Smooth muscle cell (in vitro differentiated cells): Measurements from ENCODE around the gene SLC1A2. TPM values are rescaled to one million over a fixed set of nuclear protein-coding genes. Genes with fewer than 3 reads are reported as not detected.
A peak's percentile ranks its signal among the peaks of the same experiment; 100 is the strongest.

Experiments used
- DNase-seq: peaks from one replicate; lab custom pipeline; 2025; ENCODE audit not compliant: unreplicated experiment; lab: John Stamatoyannopoulos, UW
- H2AFZ ChIP-seq: fragments of 200-600 bp; sonication (generic); 2 replicates; pipeline ENCODE4 v1.6.0; 2016; ENCODE audit warnings: antibody characterized with exemption, low read depth, mild to moderate bottlenecking
- H3F3A ChIP-seq: fragments of 200-600 bp; sonication (generic); 2 replicates; pipeline ENCODE4 v1.6.0; 2017; ENCODE audit warnings: antibody characterized with exemption, low read depth
- H3K27ac ChIP-seq: fragments of 200-600 bp; sonication (generic); 2 replicates; pipeline ENCODE4 v1.5.1; 2016; ENCODE audit warnings: low read depth, mild to moderate bottlenecking
- H3K27me3 ChIP-seq: fragments of 200-600 bp; sonication (generic); 2 replicates; pipeline ENCODE4 v1.6.1; 2016; ENCODE audit warnings: low read depth, mild to moderate bottlenecking
- H3K36me3 ChIP-seq: fragments of 200-600 bp; sonication (generic); 2 replicates; pipeline ENCODE4 v1.5.1; 2016; ENCODE audit warnings: low read depth
- H3K4me1 ChIP-seq: fragments of 200-600 bp; sonication (generic); 2 replicates; pipeline ENCODE4 v1.5.1; 2016; ENCODE audit warnings: low read depth
- H3K4me2 ChIP-seq: fragments of 200-600 bp; sonication (generic); 2 replicates; pipeline ENCODE4 v1.6.0; 2016; ENCODE audit warnings: mild to moderate bottlenecking
- H3K4me3 ChIP-seq: fragments of 200-600 bp; sonication (generic); 2 replicates; pipeline ENCODE4 v1.5.1; 2016; ENCODE audit warnings: mild to moderate bottlenecking
- H3K79me2 ChIP-seq: fragments of 200-600 bp; sonication (generic); 2 replicates; pipeline ENCODE4 v1.6.0; 2016; ENCODE audit warnings: low read depth, mild to moderate bottlenecking
- H3K9ac ChIP-seq: fragments of 200-600 bp; sonication (generic); 2 replicates; pipeline ENCODE4 v1.6.0; 2016; ENCODE audit warnings: low read depth
- H3K9me3 ChIP-seq: fragments of 200-600 bp; sonication (generic); replicated peaks from 2 replicates; pipeline ENCODE4 v1.5.1; 2016; ENCODE audit warnings: low read depth
- H4K20me1 ChIP-seq: fragments of 200-600 bp; sonication (generic); 2 replicates; pipeline ENCODE4 v1.6.0; 2016; ENCODE audit warnings: low read depth
- CTCF ChIP-seq: fragments of 200-600 bp; sonication (generic); IDR thresholded peaks from 2 replicates; pipeline ENCODE4 v1.5.1; 2017; ENCODE audit warnings: borderline replicate concordance, mild to moderate bottlenecking, antibody characterized with exemption; ENCODE audit not compliant: insufficient read depth, poor library complexity, severe bottlenecking
- WGBS: methylation state at CpG from one replicate; pipeline ENCODE4 v1.1.7; 2016; ENCODE audit warnings: low lambda C conversion rate; 5-methylcytosine and 5-hydroxymethylcytosine counted together
- polyA plus RNA-seq: library from polyadenylated mRNA; unstranded; fragments of >200 nt; fragmentation: Nextera tagmentation; extraction: Ambion mirVana; gene quantifications from 2 replicates; pipeline ENCODE4 v1.2.1, GENCODE V29; 2016
- total RNA-seq: library from RNA; depleted of rRNA; stranded (reverse); fragments of >200 nt; gene quantifications from 2 replicates; pipeline ENCODE4 v1.2.3, GENCODE V29; 2014

The SLC1A2 gene
- total and polyA plus RNA-seq, 2 experiments from 2014 or later = 3.6 TPM; not detected in 1

- H3K27me3 ChIP-seq = no peaks in the 10 kb centered on the region
- no peaks in the 10 kb centered on the region for H3K79me2 ChIP-seq
- H3K4me3 ChIP-seq = no peak overlapping the region
- H3K27ac ChIP-seq = no peak overlapping the region
- DNase-seq = no peak
- no peaks in the 10 kb centered on the region for H3F3A ChIP-seq
- no peak overlapping the region for H3K9ac ChIP-seq
- H2AFZ ChIP-seq = no peak overlapping the region
- H3K4me1 ChIP-seq = no peaks in the 10 kb centered on the region
- H4K20me1 ChIP-seq = no peaks in the 10 kb centered on the region
- WGBS = 99% methylated on average over 3 of the region's 3 CpGs
- TF ChIP-seq CTCF = no peak
- H3K36me3 ChIP-seq = no peaks in the 10 kb centered on the region
- no peak overlapping the region for H3K4me2 ChIP-seq
- H3K9me3 ChIP-seq = no peaks in the 10 kb centered on the region
These were observed 153.5 kb downstream of the SLC1A2 start for GRCh38 chr11:35265755-35266454.

- TF ChIP-seq CTCF = no peak
- H3K27ac ChIP-seq = no peak overlapping the region
- H3K79me2 ChIP-seq = no peaks in the 10 kb centered on the region
- H3F3A ChIP-seq = no peaks in the 10 kb centered on the region
- no peak overlapping the region for H3K4me2 ChIP-seq
- no peaks in the 10 kb centered on the region for H3K9me3 ChIP-seq
- H3K4me3 ChIP-seq = no peak overlapping the region
- no peaks in the 10 kb centered on the region for H3K4me1 ChIP-seq
- H3K27me3 ChIP-seq = no peaks in the 10 kb centered on the region
- no peak for DNase-seq
- no peak overlapping the region for H2AFZ ChIP-seq
- H3K9ac ChIP-seq = no peak overlapping the region
- no peaks in the 10 kb centered on the region for H4K20me1 ChIP-seq
- no peaks in the 10 kb centered on the region for H3K36me3 ChIP-seq
These were observed 156.6 kb downstream of the SLC1A2 start for GRCh38 chr11:35262735-35263134.

GRCh38 chr11:35262056-35262455 lies 157.3 kb downstream of the SLC1A2 start:
- Histone ChIP-seq H3K4me3 (no peak overlapping the region), H3K27ac (no peak overlapping the region), H2AFZ (no peak overlapping the region), H3K9ac (no peak overlapping the region), H3K79me2 (no peaks in the 10 kb centered on the region), H4K20me1 (no peaks in the 10 kb centered on the region), H3K9me3 (no peaks in the 10 kb centered on the region), H3K4me1 (no peaks in the 10 kb centered on the region), H3K36me3 (no peaks in the 10 kb centered on the region), H3K4me2 (no peak overlapping the region), H3K27me3 (no peaks in the 10 kb centered on the region), H3F3A (no peaks in the 10 kb centered on the region)
- no peak for DNase-seq
- TF ChIP-seq CTCF = no peak
- 98% methylated on average over 3 of the region's 3 CpGs for WGBS

GRCh38 chr11:35261197-35261596 lies 158.2 kb downstream of the SLC1A2 start:
- no peak overlapping the region for H2AFZ ChIP-seq
- H3K4me1 ChIP-seq = no peaks in the 10 kb centered on the region
- DNase-seq = no peak
- WGBS = 88% methylated on average over 1 of the region's 1 CpG
- H3K4me3 ChIP-seq = no peak overlapping the region
- peak overlapping the region; percentile 85 for H3K27ac ChIP-seq
- H3K9me3 ChIP-seq = no peaks in the 10 kb centered on the region
- H3K4me2 ChIP-seq = peak overlapping the region; percentile 60
- no peaks in the 10 kb centered on the region for H3K79me2 ChIP-seq
- H3K36me3 ChIP-seq = no peaks in the 10 kb centered on the region
- peak overlapping the region; percentile 81 for H3K9ac ChIP-seq
- H3K27me3 ChIP-seq = no peaks in the 10 kb centered on the region
- TF ChIP-seq CTCF = no peak
- H4K20me1 ChIP-seq = no peaks in the 10 kb centered on the region
- no peaks in the 10 kb centered on the region for H3F3A ChIP-seq
